ENCODE data around the gene PRR3. TPM values are rescaled to one million over a fixed set of nuclear protein-coding genes. Genes with fewer than 3 reads are reported as not detected.
A peak's percentile ranks its signal among the peaks of the same experiment; 100 is the strongest.
"Not testable (repeated sequence)": the region's sequence is repeated elsewhere in the genome, so short reads cannot be mapped to it uniquely, and the experiment has no call there.

PRR3 gene, protein sequence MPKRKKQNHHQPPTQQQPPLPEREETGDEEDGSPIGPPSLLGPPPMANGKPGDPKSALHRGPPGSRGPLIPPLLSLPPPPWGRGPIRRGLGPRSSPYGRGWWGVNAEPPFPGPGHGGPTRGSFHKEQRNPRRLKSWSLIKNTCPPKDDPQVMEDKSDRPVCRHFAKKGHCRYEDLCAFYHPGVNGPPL
- 21.2 and 45.8 TPM in 2 replicates for total RNA-seq (2014; rRNA removed; shearing (Covaris generic))

- peak; percentile 96 for DNase-seq (ENCODE audit: low read depth)
These were observed at the start of gene PRR3 for GRCh38 chr6:30556906-30557682. Gene PRR3, plus strand, starts transcription at chr6:30557295. Its CDS starts 50 bp downstream, at chr6:30557345.

DNA sequence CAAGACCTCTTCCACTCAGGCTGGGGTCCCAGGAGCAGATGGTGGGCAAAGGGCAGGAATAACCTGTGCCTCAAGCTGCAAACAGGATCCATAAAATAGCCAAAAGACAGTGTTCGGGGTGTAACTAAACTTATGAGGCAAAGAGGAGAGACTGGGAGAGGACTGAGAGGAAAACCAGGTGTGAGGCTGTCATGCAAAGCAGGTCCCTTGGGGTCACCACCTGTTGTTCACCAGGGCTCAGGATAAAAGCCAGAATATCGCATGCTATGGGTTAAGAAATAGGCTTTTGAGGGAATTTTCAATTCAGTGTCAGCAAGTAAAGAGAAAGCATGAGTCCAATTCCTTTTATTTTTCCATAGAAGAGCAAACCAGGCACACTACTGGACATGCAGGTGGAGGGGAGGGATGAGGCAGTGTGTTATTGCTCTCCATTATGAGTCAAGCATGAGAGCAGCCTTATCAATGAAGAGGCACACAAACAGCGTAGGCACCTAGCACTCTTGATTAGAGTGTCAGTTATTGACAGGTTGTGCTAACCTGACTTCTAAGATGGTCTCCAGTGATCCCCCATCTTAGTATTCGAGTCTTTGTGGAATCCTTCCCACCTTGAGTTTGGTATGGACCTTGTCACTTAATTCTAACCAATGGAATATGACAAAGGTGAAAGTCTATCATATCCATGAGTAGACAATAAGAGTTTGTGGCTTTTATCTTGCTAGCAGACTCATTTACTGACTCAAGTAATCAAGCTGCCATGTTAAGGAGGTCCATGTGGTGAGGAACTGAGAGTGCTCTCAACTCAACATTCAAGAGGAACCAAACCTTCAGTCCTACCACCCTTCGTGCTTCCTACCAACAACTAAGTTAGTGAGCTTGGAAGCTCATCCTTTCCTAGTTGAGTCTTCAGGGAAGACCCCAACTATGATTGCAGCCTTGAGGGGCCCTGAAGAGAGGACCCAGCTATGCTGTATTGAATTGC is 49.0 kb upstream of the PRR3 start:
- no peak for DNase-seq (ENCODE audit: low read depth)

DNA sequence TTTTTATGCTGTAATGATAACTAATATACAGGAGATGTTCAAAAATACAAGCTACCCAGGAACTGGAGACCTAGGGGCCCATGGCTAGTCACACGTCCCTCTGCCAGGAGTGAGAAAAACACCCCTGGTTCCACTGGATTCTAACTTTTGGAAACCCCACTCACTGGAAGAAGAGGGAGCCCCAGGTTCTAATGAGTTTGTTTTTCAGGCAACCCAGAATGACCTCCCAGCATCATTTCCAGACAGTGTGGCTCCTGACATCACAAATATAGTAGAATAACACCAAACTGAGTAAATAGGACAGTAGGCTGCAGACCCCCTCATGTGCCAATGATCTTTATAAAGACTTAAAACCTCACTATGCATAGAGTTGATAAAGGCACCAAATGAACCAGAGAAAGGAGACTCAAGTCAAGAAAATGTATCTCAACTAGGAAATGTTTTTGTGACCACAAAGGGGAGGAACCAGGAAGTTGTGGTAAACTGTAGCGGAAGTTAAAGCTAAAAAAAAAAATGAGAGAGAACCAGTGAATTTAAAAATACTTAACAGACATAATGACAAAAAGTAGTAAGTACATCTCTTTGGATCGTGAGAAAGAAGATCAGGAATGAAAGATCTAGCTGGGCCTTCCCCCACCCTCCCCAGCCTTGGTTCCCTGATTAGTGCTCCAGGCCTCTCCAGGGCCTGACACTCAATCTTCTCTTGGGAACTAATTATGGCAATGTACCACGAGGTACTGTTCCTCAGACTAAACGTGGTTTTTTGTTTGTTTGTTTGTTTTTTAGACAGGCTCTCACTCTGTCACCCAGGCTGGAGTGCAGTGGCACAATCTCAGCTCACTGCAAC is 48.0 kb upstream of the PRR3 start:
- peak; percentile 78 for DNase-seq (ENCODE audit: low read depth)

DNA sequence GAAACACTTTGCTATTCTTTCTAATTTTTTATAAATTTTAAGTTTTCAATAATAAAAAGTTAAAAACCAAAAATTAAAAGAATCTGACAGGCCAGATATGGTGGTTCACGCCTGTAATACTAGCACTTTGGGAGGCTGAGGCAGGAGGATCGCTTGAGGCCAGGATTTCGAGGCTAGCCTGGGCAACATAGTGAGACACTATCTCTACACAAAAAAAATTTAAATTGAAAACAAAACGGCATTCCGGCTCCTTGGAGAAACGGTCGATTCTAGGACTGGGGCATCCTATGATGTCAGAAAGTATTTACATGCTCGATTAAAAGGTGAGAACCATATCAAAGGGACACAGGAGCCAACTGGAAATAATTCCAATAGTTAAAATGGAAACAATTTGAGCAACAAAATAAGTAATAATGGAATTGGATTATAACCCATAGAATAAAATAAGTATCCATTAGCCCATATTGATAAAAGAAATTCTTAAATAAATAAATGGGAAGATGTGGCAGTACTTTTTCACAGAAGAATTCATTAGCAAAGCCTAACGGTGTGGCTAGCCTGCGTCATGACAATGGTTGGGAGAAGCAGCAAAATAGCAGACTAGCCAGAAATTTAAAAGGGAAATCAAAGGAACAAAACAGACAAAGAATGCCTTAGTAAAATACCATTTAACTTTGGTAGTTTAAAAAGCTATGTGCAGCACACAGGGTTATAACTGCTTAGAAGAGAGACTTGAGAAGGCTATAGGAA is 46.5 kb upstream of the PRR3 start:
- DNase-seq (ENCODE audit: low read depth), result no peak

DNA sequence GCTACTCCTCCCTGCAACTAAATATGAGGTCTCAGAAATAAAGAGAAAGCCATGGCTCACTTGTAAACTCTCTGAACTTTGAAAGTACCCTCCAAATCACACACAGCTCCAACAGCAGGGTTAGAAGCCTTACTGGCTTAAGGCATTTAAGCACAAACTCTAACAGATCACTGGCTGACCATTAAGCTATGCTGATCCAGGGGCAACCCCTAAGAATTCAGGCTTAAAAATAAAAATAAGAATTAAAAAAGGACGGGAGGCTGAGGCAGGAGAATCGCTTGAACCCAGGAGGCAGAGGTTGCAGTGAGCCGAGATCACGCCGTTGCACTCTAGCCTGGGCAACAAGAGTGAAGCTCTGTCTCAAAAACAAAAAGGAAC is 45.9 kb upstream of the PRR3 start:
- DNase-seq (ENCODE audit: low read depth), result no peak

GRCh38 chr6:30513451-30513850 is 43.6 kb upstream of the PRR3 start:
- no peak for DNase-seq (ENCODE audit: low read depth)

DNA sequence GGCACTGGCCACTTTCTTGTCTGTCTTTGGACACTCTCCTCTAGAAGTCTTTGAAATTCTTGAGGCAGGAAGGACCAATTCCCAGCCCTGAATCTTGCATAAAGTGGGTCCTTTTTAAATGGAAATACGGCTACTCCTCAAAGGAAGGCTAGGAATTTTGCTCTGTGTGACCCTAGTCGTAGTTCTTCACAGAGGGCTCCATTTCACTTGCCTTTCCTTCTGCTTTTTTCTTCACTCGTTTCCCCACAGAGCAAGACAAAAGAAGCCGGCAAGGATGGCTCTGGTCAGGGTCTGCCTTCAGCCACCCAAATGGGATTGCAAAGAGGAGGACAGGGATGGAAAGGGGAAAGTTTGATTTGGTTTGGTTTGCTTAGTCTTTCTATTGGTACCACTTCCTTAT is 42.0 kb upstream of the PRR3 start:
- DNase-seq (ENCODE audit: low read depth), result no peak

DNA sequence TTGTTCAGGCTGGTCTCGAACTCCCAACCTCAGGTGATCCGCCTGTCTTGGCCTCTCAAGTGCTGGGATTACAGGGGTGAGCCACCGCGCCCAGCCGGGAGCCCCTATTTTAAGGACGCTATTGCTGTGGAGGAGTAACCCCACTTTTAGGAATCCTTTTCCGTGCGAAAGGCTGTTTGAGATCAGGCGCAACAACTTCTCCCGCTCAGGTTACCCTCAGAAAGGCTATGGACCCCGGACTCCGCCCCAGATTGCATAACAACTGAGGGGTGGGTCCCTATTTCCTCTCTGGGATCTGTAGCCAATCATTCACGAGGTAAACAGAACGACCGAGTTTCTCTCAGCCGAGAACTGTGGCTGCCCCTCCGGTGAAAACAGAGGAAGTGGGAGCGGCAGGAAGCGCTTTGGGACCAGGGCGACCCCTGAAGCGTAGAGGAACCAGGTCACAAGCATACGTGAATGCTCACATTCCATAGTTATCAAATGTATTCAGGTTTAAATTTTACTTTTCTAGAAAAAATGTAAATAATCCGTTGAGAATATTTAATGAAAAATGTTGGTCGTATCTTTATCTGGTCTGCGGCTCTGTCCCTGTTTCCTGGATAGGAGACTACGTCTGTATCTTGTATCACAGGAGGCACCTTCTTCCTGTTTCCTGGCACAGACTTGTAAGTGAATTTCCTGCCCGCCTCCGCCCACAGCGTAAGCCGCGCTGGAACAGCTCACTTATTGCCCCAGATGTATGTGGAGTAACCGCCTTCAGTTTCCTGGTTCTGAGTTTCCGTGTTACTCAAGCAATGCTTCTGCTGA is 40.9 kb upstream of the PRR3 start:
- peak; percentile 93 for DNase-seq (ENCODE audit: low read depth)

DNA sequence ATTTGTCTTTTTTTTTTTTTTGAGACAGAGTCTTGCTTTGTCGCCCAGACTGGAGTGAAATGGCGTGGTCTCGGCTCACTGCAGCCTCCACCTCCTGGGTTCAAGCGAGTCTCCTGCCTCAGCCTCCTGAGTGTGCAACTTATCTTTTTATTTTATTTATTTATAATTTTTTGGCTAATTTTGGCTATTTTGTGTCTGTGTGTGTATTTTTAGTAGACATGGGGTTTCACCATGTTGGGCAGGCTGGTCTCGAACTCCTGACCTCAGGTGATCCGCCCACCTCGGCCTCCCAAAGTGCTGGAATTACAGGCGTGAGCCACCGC is 40.4 kb upstream of the PRR3 start:
- DNase-seq (ENCODE audit: low read depth), result not testable (repeated sequence)

GRCh38 chr6:30517767-30518504 is 39.2 kb upstream of the PRR3 start:
- not testable (repeated sequence) for DNase-seq (ENCODE audit: low read depth)

GRCh38 chr6:30518505-30519145 is 38.5 kb upstream of the PRR3 start:
- not testable (repeated sequence) for DNase-seq (ENCODE audit: low read depth)

- DNase-seq (ENCODE audit: low read depth), result no peak
These were observed 36.6 kb upstream of the PRR3 start for GRCh38 chr6:30520522-30520921.

DNA sequence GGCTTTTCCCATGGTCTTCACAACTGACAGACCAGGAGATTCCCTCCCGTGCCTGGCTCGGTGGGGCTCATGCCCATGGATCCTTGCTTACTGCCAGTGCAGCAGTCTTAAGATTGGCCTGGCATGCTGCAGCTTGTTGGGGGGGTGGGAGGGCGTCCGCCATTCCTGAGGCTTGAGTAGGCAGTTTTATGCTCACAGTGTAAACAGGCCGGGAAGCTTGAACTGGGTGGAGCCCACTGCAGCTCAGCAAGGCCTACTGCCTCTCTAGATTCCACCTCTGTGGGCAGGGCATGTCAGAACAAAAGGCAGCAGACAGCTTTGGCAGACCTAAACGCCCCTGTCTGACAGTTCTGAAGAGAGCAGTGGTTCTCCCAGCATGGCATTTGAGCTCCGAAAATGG is 36.0 kb upstream of the PRR3 start:
- DNase-seq (ENCODE audit: low read depth), result peak; percentile 86

GRCh38 chr6:30521952-30522351 is 35.1 kb upstream of the PRR3 start:
- peak; percentile 68 for DNase-seq (ENCODE audit: low read depth)

GRCh38 chr6:30526444-30526843 is 30.7 kb upstream of the PRR3 start:
- not testable (repeated sequence) for DNase-seq (ENCODE audit: low read depth)

DNA sequence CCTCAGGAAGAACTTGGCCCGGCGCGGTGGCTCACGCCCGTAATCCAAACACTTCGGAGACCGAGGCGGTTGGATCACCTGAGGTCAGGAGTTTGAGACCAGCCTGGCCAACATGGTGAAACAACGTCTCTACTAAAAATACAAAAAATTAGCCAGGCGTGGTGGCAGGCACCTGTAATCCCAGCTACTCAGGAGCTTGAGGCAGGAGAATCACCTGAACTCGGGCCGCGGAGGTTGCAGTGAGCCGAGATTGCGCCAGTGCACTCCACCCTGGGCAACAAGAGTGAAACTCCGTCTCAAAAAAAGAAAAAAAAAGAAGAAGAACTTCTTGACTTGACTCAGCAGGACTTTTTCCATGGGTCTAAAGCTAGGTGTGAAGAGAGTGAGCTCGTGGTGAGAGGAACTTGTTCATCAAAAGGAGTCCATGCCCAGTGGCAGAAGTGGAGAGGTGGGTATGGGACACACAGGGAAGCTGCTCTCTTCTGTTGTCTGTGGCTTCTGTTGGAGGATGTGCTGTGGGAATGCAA is 27.7 kb upstream of the PRR3 start:
- not testable (repeated sequence) for DNase-seq (ENCODE audit: low read depth)

- DNase-seq (ENCODE audit: low read depth), result no peak
These were observed 27.1 kb upstream of the PRR3 start for GRCh38 chr6:30530014-30530413.

All from M059J (cell line).